Stomach (tissue), 4 donors: ENCODE measurements around the gene MAGI2.
"Not testable (repeated sequence)": the region's sequence is repeated elsewhere in the genome, so short reads cannot be mapped to it uniquely, and the experiment has no call there.

Experiments used
- EP300 ChIP-seq: sonication (generic); formaldehyde crosslinking; IDR thresholded peaks from one replicate; pipeline ENCODE4 v1.6.1; 2017; ENCODE audit warnings: antibody characterized with exemption
- POLR2A ChIP-seq, 4 donors: fragments of 450-650 bp; IDR thresholded peaks; one replicate each; pipeline ENCODE4 v1.6.1; 2016; ENCODE audit warnings: antibody characterized with exemption in 4 of 4, control low read depth in 2 of 4, mild to moderate bottlenecking in 1 of 4, moderate library complexity in 1 of 4
- TF ChIP-seq, protein P1 (sequence below), 7 experiments: fragments of 450-650 bp in 4 of 7; fragments of 200-600 bp in 3 of 7; sonication (generic) in 3 of 7; IDR thresholded peaks; one replicate each; pipeline ENCODE4 v1.5.1; 2016 to 2019; ENCODE audit warnings: antibody characterized with exemption in 7 of 7, control low read depth in 2 of 7, mild to moderate bottlenecking in 1 of 7

DNA sequence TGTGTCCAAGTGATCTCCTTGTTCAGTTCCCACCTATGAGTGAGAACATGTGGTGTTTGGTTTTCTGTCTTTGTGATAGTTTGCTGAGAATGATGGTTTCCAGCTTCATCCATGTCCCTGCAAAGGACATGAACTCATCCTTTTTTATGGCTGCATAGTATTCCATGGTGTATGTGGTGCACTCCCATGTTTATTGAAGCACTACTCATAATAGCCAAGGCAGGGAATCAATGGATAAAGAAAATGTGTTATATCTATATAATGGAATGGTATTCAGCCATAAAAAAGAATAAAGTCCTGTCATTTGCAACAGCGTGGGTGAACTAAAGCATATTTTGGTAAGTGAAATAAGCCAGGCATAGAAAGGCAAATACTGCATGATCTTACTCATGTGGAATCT lies 1213.3 kb downstream of the MAGI2 start:
- TF ChIP-seq, protein P1, sequence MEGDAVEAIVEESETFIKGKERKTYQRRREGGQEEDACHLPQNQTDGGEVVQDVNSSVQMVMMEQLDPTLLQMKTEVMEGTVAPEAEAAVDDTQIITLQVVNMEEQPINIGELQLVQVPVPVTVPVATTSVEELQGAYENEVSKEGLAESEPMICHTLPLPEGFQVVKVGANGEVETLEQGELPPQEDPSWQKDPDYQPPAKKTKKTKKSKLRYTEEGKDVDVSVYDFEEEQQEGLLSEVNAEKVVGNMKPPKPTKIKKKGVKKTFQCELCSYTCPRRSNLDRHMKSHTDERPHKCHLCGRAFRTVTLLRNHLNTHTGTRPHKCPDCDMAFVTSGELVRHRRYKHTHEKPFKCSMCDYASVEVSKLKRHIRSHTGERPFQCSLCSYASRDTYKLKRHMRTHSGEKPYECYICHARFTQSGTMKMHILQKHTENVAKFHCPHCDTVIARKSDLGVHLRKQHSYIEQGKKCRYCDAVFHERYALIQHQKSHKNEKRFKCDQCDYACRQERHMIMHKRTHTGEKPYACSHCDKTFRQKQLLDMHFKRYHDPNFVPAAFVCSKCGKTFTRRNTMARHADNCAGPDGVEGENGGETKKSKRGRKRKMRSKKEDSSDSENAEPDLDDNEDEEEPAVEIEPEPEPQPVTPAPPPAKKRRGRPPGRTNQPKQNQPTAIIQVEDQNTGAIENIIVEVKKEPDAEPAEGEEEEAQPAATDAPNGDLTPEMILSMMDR (IDR thresholded peaks at IDR 0.05), result not testable (repeated sequence)
- TF ChIP-seq POLR2A (IDR thresholded peaks at IDR 0.05); EP300: not testable (repeated sequence)
